HL-60 (cell line): ENCODE measurements around the gene POLE2.
"Not testable (repeated sequence)": the region's sequence is repeated elsewhere in the genome, so short reads cannot be mapped to it uniquely, and the experiment has no call there.

ENCODE experiments used
- DNase-seq, 2 experiments: peaks; one replicate each; pipeline ENCODE4 v3.0.0-alpha.2; 2010 to 2020; ENCODE audit warnings: low read depth in 1 of 2, low spot score in 1 of 2
- H3K27ac ChIP-seq: fragments of 250-450 bp; sonication (Bioruptor Pico); replicated peaks from 2 replicates; pipeline ENCODE4 v1.5.1; 2020; ENCODE audit warnings: mild to moderate bottlenecking, moderate library complexity
- H3K27me3 ChIP-seq: fragments of 250-450 bp; sonication (Bioruptor Pico); 2 replicates; pipeline ENCODE4 v1.5.1; 2021; ENCODE audit warnings: mild to moderate bottlenecking, moderate library complexity; ENCODE audit not compliant: insufficient read depth, poor library complexity, severe bottlenecking
- H3K4me3 ChIP-seq: replicated peaks from 2 replicates; pipeline ENCODE4 v1.5.1; 2011; ENCODE audit warnings: mild to moderate bottlenecking, control low read depth, low read length; ENCODE audit not compliant: insufficient read depth
- GABPA ChIP-seq: IDR thresholded peaks from 2 replicates; pipeline ENCODE4 v1.6.1; 2012; ENCODE audit warnings: low read depth
- POLR2AphosphoS5 ChIP-seq: IDR thresholded peaks from 2 replicates; pipeline ENCODE4 v1.6.1; 2012; ENCODE audit warnings: low read depth
- SPI1 ChIP-seq: IDR thresholded peaks from 2 replicates; pipeline ENCODE4 v1.6.1; 2012; ENCODE audit warnings: low read depth, mild to moderate bottlenecking, borderline replicate concordance
- long read RNA-seq: library from polyadenylated mRNA; unstranded; transcript quantifications from one replicate; pipeline ENCODE4 v2.0.0, GENCODE V29; 2020
- TF ChIP-seq, protein P1 (sequence below): IDR thresholded peaks from 2 replicates; pipeline ENCODE4 v1.6.1; 2012; ENCODE audit warnings: low read depth; ENCODE audit not compliant: insufficient replicate concordance
- TF ChIP-seq, protein P2 (sequence below): IDR thresholded peaks from one replicate; pipeline ENCODE4 v1.5.1; 2011; ENCODE audit warnings: low read length, control low read depth, inconsistent platforms; ENCODE audit not compliant: insufficient read depth

Gene POLE2, protein sequence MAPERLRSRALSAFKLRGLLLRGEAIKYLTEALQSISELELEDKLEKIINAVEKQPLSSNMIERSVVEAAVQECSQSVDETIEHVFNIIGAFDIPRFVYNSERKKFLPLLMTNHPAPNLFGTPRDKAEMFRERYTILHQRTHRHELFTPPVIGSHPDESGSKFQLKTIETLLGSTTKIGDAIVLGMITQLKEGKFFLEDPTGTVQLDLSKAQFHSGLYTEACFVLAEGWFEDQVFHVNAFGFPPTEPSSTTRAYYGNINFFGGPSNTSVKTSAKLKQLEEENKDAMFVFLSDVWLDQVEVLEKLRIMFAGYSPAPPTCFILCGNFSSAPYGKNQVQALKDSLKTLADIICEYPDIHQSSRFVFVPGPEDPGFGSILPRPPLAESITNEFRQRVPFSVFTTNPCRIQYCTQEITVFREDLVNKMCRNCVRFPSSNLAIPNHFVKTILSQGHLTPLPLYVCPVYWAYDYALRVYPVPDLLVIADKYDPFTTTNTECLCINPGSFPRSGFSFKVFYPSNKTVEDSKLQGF
- long read RNA-seq, transcript POLE2-202 (18 exons, 1,792 nt) = major isoform, 12 of 23 reads
- long read RNA-seq, partial matches to known transcripts = 2 of 23 reads
- long read RNA-seq, other reads (novel, unspliced or antisense) = 8 of 23 reads

DNA sequence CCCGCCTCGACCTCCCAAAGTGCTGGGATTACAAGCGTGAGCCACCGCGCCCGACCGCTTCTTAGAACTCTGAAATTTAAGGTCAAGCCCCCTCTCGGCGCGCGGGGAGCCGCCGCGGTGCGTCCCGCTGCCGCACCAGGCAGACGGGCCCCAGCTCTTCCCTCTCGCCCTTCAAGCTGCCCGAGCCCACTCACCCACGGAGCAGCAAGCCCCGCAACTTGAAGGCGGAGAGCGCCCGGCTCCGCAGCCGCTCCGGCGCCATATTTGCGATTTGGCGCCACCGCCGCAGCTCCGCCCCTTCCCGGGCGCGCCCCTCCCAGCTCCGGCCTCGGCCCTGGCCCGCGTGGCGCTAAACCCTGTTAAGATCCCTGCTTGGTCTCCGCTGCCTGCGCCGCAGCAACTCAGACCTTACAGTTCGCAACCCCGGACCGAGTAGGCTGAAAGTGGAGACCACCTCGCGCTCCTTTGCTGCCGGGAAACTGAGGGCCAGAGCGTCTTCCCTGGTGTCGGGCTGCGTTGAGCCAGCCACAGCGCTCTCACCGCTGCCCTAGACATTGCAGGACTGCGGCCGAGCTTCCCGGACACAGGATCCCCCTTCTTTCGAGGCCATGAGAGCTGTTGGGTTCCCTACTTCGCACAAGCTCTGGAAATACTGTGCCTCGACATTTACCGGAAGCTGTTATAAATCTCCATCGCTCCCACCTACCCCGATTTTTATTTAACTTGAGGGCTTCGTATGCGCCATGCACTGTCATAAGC lies at the start of gene POLE2:
POLE2 (minus strand) TSS at position 273 of the 759 bp plus-strand sequence; CDS start at position 262, 11 bp downstream.
- no peaks in the 10 kb centered on the region for H3K27me3 ChIP-seq
- TF ChIP-seq, protein P1, sequence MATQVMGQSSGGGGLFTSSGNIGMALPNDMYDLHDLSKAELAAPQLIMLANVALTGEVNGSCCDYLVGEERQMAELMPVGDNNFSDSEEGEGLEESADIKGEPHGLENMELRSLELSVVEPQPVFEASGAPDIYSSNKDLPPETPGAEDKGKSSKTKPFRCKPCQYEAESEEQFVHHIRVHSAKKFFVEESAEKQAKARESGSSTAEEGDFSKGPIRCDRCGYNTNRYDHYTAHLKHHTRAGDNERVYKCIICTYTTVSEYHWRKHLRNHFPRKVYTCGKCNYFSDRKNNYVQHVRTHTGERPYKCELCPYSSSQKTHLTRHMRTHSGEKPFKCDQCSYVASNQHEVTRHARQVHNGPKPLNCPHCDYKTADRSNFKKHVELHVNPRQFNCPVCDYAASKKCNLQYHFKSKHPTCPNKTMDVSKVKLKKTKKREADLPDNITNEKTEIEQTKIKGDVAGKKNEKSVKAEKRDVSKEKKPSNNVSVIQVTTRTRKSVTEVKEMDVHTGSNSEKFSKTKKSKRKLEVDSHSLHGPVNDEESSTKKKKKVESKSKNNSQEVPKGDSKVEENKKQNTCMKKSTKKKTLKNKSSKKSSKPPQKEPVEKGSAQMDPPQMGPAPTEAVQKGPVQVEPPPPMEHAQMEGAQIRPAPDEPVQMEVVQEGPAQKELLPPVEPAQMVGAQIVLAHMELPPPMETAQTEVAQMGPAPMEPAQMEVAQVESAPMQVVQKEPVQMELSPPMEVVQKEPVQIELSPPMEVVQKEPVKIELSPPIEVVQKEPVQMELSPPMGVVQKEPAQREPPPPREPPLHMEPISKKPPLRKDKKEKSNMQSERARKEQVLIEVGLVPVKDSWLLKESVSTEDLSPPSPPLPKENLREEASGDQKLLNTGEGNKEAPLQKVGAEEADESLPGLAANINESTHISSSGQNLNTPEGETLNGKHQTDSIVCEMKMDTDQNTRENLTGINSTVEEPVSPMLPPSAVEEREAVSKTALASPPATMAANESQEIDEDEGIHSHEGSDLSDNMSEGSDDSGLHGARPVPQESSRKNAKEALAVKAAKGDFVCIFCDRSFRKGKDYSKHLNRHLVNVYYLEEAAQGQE = peak; percentile 68
- peak; percentile 89; the same call in 1 of the 2 replicates for TF ChIP-seq POLR2AphosphoS5
- TF ChIP-seq, protein P2, sequence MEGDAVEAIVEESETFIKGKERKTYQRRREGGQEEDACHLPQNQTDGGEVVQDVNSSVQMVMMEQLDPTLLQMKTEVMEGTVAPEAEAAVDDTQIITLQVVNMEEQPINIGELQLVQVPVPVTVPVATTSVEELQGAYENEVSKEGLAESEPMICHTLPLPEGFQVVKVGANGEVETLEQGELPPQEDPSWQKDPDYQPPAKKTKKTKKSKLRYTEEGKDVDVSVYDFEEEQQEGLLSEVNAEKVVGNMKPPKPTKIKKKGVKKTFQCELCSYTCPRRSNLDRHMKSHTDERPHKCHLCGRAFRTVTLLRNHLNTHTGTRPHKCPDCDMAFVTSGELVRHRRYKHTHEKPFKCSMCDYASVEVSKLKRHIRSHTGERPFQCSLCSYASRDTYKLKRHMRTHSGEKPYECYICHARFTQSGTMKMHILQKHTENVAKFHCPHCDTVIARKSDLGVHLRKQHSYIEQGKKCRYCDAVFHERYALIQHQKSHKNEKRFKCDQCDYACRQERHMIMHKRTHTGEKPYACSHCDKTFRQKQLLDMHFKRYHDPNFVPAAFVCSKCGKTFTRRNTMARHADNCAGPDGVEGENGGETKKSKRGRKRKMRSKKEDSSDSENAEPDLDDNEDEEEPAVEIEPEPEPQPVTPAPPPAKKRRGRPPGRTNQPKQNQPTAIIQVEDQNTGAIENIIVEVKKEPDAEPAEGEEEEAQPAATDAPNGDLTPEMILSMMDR = no peak
- peak; percentile 47 to 77 for DNase-seq
- H3K27ac ChIP-seq = peak within 1 kb of the TSS; percentile 90
- H3K4me3 ChIP-seq = peak within 1 kb of the TSS; percentile 70

DNA sequence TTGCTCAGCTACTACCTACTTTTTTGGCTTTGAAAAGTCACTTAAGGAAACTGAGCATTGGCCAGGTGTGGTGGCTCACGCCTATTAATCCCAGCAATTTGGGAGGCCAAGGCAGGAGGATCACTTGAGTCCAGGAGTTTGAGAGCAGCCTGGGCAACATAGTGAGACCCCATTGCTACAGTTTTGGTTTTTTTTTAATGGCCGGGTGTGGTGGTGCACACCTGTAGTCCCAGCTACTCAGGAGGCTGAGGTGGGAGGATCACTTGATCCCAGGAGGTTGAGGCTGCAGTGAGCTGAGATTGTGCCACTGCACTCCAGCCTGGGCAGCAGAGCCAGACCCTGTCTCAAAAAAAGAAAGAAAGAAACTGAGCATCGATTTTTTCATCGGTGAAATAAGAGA lies 47.7 kb upstream of the POLE2 start:
- not testable (repeated sequence) for H3K4me3 ChIP-seq, DNase-seq, H3K27ac ChIP-seq, H3K27me3 ChIP-seq

DNA sequence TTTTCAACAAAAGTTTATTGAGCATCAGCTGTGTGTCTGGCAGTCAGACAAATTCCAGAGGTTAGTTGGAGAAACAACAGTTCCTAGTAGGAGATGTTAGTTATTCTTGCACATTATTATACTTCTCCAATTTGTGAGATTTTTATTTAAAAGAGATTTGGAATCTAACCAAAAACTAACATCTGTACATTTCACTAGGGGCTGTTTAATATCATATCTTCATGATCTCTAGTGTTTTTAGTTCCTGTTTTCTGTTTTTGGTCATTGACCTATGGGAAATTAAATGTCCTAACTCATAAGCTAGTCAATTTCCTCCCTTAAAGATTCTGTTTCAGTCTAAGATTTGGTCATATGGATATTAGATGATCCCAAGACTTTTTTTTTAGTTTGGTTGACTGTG lies 45.8 kb upstream of the POLE2 start:
- no peak overlapping the region for H3K4me3 ChIP-seq
- H3K27ac ChIP-seq = no peak overlapping the region
- no peak for DNase-seq
- TF ChIP-seq GABPA (no peak), POLR2AphosphoS5 (no peak), SPI1 (no peak)
- TF ChIP-seq, protein P2 = no peak
- TF ChIP-seq, protein P1 = no peak
- no peaks in the 10 kb centered on the region for H3K27me3 ChIP-seq

DNA sequence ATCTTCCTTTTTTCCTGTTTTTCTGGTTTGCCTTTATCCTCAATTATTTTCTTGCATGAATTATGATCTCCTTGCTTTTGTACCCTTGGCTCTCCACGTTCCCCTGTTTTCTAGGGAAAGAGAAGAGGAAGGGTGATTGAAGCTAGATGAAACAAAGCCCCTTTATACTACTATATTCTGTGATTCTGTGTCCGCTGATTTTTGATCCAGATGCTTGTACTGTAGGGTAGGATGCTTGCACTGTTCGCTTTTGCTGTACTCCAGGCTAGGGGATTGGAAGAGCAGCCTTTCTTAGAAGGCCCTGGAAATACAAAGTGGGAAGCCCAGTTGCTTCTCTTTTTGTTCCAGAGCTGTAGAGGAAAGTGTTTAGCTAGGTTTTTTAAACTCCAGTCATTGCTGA lies 44.9 kb upstream of the POLE2 start:
- no peaks in the 10 kb centered on the region for H3K27me3 ChIP-seq
- TF ChIP-seq, protein P1 = no peak
- TF ChIP-seq POLR2AphosphoS5 (no peak), SPI1 (no peak), GABPA (no peak)
- TF ChIP-seq, protein P2 = no peak
- H3K4me3 ChIP-seq = no peak overlapping the region
- DNase-seq = no peak
- H3K27ac ChIP-seq = no peak overlapping the region
